Panc1 (cell line): ENCODE data around the gene GLIPR1L1. TPM values are rescaled to one million over a fixed set of nuclear protein-coding genes. Genes with fewer than 3 reads are reported as not detected.

ENCODE experiments used
- ATAC-seq: fragments of 200-7000 bp; cut with Tn5 transposase; 2 replicates; pipeline ENCODE4 v1.9.1; 2020; ENCODE audit warnings: mild to moderate bottlenecking, moderate library complexity
- Bru-seq: library from RNA; stranded (reverse); fragments of 400-500 nt; gene quantifications from one replicate; lab custom pipeline; 2021; lab: Mats Ljungman, UMichigan
- BruChase-seq, 2 experiments: library from RNA; stranded (reverse); fragments of 400-500 nt; gene quantifications; one replicate each; lab custom pipeline; 2021; lab: Mats Ljungman, UMichigan
- BruUV-seq: library from RNA; stranded (reverse); fragments of 400-500 nt; replicated peaks from 2 replicates; lab custom pipeline; 2021; lab: Mats Ljungman, UMichigan
- CTCF ChIA-PET: fragments of 300-600 bp; sonication (Branson Sonifier 250); formaldehyde crosslinking; loops from one replicate; lab custom pipeline; 2022; ENCODE audit warnings: antibody characterized with exemption; lab: Charles Lee
- POLR2A ChIA-PET: fragments of 300-600 bp; sonication (Branson Sonifier 250); formaldehyde crosslinking; loops from one replicate; lab custom pipeline; 2022; ENCODE audit warnings: antibody characterized with exemption; lab: Charles Lee
- DNase-seq: peaks from one replicate; pipeline ENCODE4 v3.0.0-alpha.2; 2010; ENCODE audit warnings: low read depth, low spot score
- H3K27ac ChIP-seq: 2 replicates; pipeline ENCODE4 v1.5.1; 2011; ENCODE audit warnings: mild to moderate bottlenecking, low read length, inconsistent platforms
- H3K27me3 ChIP-seq: fragments of 200-500 bp; sonication (Bioruptor generic); 2 replicates; pipeline ENCODE4 v1.6.0; 2014; ENCODE audit warnings: low read length, inconsistent platforms; ENCODE audit not compliant: control insufficient read depth, insufficient read depth
- H3K36me3 ChIP-seq: fragments of 200-500 bp; sonication (Bioruptor generic); 2 replicates; pipeline ENCODE4 v1.5.1; 2014; ENCODE audit warnings: inconsistent platforms, mild to moderate bottlenecking, low read length, moderate library complexity; ENCODE audit not compliant: control insufficient read depth, insufficient read depth
- H3K4me1 ChIP-seq: 2 replicates; pipeline ENCODE4 v1.5.1; 2011; ENCODE audit warnings: inconsistent platforms, mild to moderate bottlenecking, low read length, moderate library complexity; ENCODE audit not compliant: control insufficient read depth, insufficient read depth
- H3K4me3 ChIP-seq, 2 experiments: 2 replicates each; pipeline ENCODE4 v1.5.1; 2011 to 2012; ENCODE audit warnings: low read depth in 2 of 2, low read length in 2 of 2, mild to moderate bottlenecking in 2 of 2, inconsistent platforms in 1 of 2, moderate library complexity in 1 of 2
- H3K9me3 ChIP-seq: fragments of 200-500 bp; sonication (Bioruptor generic); 2 replicates; pipeline ENCODE4 v1.5.1; 2014; ENCODE audit warnings: low read depth, mild to moderate bottlenecking, inconsistent platforms, low read length, moderate library complexity; ENCODE audit not compliant: control insufficient read depth, insufficient read depth
- POLR2AphosphoS5 ChIP-seq: IDR thresholded peaks from 2 replicates; pipeline ENCODE4 v1.6.1; 2012; ENCODE audit warnings: mild to moderate bottlenecking, low read depth, low read length, moderate library complexity
- SIN3A ChIP-seq: IDR thresholded peaks from 2 replicates; pipeline ENCODE4 v1.6.1; 2012; ENCODE audit warnings: low read depth, mild to moderate bottlenecking, low read length, moderate library complexity, borderline replicate concordance; ENCODE audit not compliant: insufficient read depth
- TCF7L2 ChIP-seq: IDR thresholded peaks from 2 replicates; pipeline ENCODE4 v1.6.1; 2011; ENCODE audit warnings: mild to moderate bottlenecking, low read depth, low read length, inconsistent platforms
- in situ Hi-C: cut with HindIII; loops from 2 replicates; pipeline ENCODE4 v1.10.0; 2016; ENCODE audit warnings: low sequenced_read_pairs, low pct_unique_long_range_greater_than_20kb
- intact Hi-C: fragments of 100-400 bp; cut with micrococcal nuclease; formaldehyde crosslinking; loops from one replicate; pipeline ENCODE4 v1.10.0; 2022; ENCODE audit not compliant: unreplicated experiment
- long read RNA-seq: library from polyadenylated mRNA; unstranded; transcript quantifications from one replicate; pipeline ENCODE4 v2.0.0, GENCODE V29; 2021; ENCODE audit not compliant: unreplicated experiment
- polyA plus RNA-seq: library from polyadenylated mRNA; unstranded; fragments of >200 nt; gene quantifications from one replicate; pipeline ENCODE4 v1.2.1, GENCODE V29; 2012; ENCODE audit warnings: missing spikeins; ENCODE audit not compliant: insufficient read length
- total RNA-seq: library from RNA; stranded (reverse); gene quantifications from one replicate; pipeline ENCODE4 v1.2.1, GENCODE V29; 2021; ENCODE audit not compliant: unreplicated experiment
- TF ChIP-seq, protein P1 (sequence below), 2 experiments: IDR thresholded peaks; 2 replicates each; pipeline ENCODE4 v1.6.1; 2011 to 2012; ENCODE audit warnings: low read depth in 2 of 2, control low read depth in 1 of 2, low read length in 1 of 2, mild to moderate bottlenecking in 1 of 2, moderate library complexity in 1 of 2; ENCODE audit not compliant: insufficient read depth in 1 of 2
- TF ChIP-seq, protein P2 (sequence below): fragments of 450-650 bp; IDR thresholded peaks from 2 replicates; pipeline ENCODE4 v1.5.1; 2017; ENCODE audit warnings: mild to moderate bottlenecking

The GLIPR1L1 gene, protein sequence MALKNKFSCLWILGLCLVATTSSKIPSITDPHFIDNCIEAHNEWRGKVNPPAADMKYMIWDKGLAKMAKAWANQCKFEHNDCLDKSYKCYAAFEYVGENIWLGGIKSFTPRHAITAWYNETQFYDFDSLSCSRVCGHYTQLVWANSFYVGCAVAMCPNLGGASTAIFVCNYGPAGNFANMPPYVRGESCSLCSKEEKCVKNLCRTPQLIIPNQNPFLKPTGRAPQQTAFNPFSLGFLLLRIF
- total RNA-seq (not detected), Bru-seq, nascent RNA (percentile 15 among the genes with signal in this experiment), BruChase-seq, experiment 1, labeled RNA remaining after a 2-hour chase (percentile 3 among the genes with signal in this experiment), BruChase-seq, experiment 2, labeled RNA remaining after a 6-hour chase (percentile 5 among the genes with signal in this experiment)
- 0.42 TPM for polyA plus RNA-seq
- long read RNA-seq, partial matches to known transcripts, result 0 of 3 reads
- long read RNA-seq, other reads (novel, unspliced or antisense), result 3 of 3 reads

DNA sequence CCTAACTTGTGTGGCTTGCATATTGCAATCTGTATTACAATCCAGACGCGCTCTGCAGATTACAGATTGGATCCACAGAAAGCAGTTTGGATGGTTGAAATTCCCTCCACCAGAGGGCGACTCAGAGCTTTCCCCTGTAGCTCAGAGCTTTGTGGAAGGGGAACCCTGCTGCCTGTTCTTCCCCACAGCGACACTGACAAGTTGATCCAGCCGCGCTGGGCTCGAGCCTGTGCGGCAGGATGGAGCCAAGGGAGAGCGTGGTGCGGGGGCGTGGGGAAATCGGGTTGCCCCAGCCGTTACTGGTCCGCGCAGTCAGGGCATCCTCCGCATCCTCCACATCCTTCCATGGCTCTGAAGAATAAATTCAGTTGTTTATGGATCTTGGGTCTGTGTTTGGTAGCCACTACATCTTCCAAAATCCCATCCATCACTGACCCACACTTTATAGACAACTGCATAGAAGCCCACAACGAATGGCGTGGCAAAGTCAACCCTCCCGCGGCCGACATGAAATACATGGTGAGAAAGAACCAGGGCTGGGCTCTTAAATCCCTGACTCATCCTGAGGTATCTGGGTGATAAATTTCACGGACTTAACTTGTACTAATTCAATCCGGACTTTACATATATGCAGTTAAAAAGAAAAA lies at the start of gene GLIPR1L1:
GLIPR1L1 (plus strand) TSS at position 287 of the 647 bp plus-strand sequence; CDS start at position 346, 59 bp downstream.
- peak within 1 kb of the TSS; percentile 49 for H3K27ac ChIP-seq
- H3K36me3 ChIP-seq, result no peaks in the 10 kb centered on the region
- H3K4me3 ChIP-seq, result peak within 1 kb of the TSS; percentile 41 to 51
- H3K9me3 ChIP-seq, result no peaks in the 10 kb centered on the region
- ChIA-PET POLR2A (no interaction called here), CTCF (no interaction called here)
- in situ Hi-C loops, result no loop called here
- no TSS peak for BruUV-seq
- no peak for TF ChIP-seq SIN3A
- TF ChIP-seq, protein P1, sequence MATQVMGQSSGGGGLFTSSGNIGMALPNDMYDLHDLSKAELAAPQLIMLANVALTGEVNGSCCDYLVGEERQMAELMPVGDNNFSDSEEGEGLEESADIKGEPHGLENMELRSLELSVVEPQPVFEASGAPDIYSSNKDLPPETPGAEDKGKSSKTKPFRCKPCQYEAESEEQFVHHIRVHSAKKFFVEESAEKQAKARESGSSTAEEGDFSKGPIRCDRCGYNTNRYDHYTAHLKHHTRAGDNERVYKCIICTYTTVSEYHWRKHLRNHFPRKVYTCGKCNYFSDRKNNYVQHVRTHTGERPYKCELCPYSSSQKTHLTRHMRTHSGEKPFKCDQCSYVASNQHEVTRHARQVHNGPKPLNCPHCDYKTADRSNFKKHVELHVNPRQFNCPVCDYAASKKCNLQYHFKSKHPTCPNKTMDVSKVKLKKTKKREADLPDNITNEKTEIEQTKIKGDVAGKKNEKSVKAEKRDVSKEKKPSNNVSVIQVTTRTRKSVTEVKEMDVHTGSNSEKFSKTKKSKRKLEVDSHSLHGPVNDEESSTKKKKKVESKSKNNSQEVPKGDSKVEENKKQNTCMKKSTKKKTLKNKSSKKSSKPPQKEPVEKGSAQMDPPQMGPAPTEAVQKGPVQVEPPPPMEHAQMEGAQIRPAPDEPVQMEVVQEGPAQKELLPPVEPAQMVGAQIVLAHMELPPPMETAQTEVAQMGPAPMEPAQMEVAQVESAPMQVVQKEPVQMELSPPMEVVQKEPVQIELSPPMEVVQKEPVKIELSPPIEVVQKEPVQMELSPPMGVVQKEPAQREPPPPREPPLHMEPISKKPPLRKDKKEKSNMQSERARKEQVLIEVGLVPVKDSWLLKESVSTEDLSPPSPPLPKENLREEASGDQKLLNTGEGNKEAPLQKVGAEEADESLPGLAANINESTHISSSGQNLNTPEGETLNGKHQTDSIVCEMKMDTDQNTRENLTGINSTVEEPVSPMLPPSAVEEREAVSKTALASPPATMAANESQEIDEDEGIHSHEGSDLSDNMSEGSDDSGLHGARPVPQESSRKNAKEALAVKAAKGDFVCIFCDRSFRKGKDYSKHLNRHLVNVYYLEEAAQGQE (IDR thresholded peaks at IDR 0.05; ENCODE audit: insufficient read depth in 1 of 2, low read depth in 2 of 2, low read length in 1 of 2), result no peak
- TF ChIP-seq POLR2AphosphoS5, result no peak
- no peak for TF ChIP-seq TCF7L2
- TF ChIP-seq, protein P2, sequence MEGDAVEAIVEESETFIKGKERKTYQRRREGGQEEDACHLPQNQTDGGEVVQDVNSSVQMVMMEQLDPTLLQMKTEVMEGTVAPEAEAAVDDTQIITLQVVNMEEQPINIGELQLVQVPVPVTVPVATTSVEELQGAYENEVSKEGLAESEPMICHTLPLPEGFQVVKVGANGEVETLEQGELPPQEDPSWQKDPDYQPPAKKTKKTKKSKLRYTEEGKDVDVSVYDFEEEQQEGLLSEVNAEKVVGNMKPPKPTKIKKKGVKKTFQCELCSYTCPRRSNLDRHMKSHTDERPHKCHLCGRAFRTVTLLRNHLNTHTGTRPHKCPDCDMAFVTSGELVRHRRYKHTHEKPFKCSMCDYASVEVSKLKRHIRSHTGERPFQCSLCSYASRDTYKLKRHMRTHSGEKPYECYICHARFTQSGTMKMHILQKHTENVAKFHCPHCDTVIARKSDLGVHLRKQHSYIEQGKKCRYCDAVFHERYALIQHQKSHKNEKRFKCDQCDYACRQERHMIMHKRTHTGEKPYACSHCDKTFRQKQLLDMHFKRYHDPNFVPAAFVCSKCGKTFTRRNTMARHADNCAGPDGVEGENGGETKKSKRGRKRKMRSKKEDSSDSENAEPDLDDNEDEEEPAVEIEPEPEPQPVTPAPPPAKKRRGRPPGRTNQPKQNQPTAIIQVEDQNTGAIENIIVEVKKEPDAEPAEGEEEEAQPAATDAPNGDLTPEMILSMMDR, result peak; percentile 81
- DNase-seq, result peak; percentile 66
- H3K4me1 ChIP-seq, result peaks cover 2% of the 10 kb centered on the region; the same call in 1 of the 2 replicates
- ATAC-seq, result peak; percentile 79
- intact Hi-C loops, result loop anchor here (10.0 kb wide), 1 partner anchor 150 kb away; the partner anchor contains the start of gene GLIPR1
- H3K27me3 ChIP-seq, result no peaks in the 10 kb centered on the region

DNA sequence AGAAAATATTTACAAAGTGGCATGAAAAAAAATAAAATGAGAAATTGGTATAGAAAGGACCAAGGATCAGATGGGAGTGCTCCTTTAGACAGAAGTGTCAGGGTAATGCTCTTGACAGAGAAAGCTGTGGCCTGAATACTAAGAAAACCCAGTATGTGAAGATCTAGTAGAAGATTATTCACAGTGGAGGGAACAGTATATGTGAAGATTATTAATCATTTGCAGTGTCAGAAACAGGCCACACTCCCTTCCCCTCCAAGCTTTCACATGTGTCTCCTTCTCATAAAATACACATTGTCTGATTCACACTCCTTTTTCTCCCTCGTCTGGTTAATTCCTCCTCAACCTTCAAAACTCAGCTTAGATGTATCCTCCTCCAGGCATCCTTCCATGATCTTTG lies 45.6 kb upstream of the GLIPR1L1 start:
- intact Hi-C loops, result no loop called here
- no peak overlapping the region for H3K27ac ChIP-seq
- POLR2A ChIA-PET, result no interaction called here

More for the DNA sequence above, 45.6 kb upstream of the GLIPR1L1 start:
- Histone ChIP-seq H3K4me1 (no peaks in the 10 kb centered on the region), H3K36me3 (no peaks in the 10 kb centered on the region), H3K27me3 (no peaks in the 10 kb centered on the region), H3K4me3 (no peak overlapping the region), H3K9me3 (no peaks in the 10 kb centered on the region)
- CTCF ChIA-PET, result no interaction called here
- TF ChIP-seq SIN3A (no peak), POLR2AphosphoS5 (no peak), TCF7L2 (no peak)
- TF ChIP-seq, protein P2, result no peak
- TF ChIP-seq, protein P1 (IDR thresholded peaks at IDR 0.05; ENCODE audit: insufficient read depth in 1 of 2, low read depth in 2 of 2, low read length in 1 of 2), result no peak
- in situ Hi-C loops, result no loop called here
- ATAC-seq, result no peak
- no peak for DNase-seq
- no TSS peak for BruUV-seq
